NT2/D1 (cell line): Measurements from ENCODE around the gene MUC4.

Experiments
- SUZ12 ChIP-seq: IDR thresholded peaks from 2 replicates; pipeline ENCODE4 v1.6.1; 2011; ENCODE audit not compliant: insufficient read length, insufficient read depth; ENCODE audit errors: extremely low read depth
- YY1 ChIP-seq: IDR thresholded peaks from 2 replicates; pipeline ENCODE4 v1.6.1; 2011; ENCODE audit not compliant: insufficient read length, insufficient read depth
- ZNF274 ChIP-seq: IDR thresholded peaks from 2 replicates; pipeline ENCODE4 v1.6.1; 2011; ENCODE audit warnings: mild to moderate bottlenecking, low read depth, low read length

GRCh38 chr3:195853036-195853435 is 41.3 kb upstream of the MUC4 start:
- TF ChIP-seq ZNF274 (no peak), YY1 (no peak), SUZ12 (no peak)
